M059J (cell line): ENCODE results near the gene FTO. TPM values are rescaled to one million over a fixed set of nuclear protein-coding genes. Genes with fewer than 3 reads are reported as not detected.
A peak's percentile ranks its signal among the peaks of the same experiment; 100 is the strongest.
"Not testable (repeated sequence)": the region's sequence is repeated elsewhere in the genome, so short reads cannot be mapped to it uniquely, and the experiment has no call there.

Source experiments
- DNase-seq: peaks from one replicate; pipeline ENCODE4 v3.0.0-alpha.2; 2012; ENCODE audit warnings: low read depth
- total RNA-seq: library from RNA; depleted of rRNA; stranded (reverse); fragments of >200 nt; shearing (Covaris generic); gene quantifications from 2 replicates; pipeline ENCODE4 v1.2.3, GENCODE V29; 2014; rRNA removed

FTO gene
- total RNA-seq = 96.1 and 132 TPM in 2 replicates

DNA sequence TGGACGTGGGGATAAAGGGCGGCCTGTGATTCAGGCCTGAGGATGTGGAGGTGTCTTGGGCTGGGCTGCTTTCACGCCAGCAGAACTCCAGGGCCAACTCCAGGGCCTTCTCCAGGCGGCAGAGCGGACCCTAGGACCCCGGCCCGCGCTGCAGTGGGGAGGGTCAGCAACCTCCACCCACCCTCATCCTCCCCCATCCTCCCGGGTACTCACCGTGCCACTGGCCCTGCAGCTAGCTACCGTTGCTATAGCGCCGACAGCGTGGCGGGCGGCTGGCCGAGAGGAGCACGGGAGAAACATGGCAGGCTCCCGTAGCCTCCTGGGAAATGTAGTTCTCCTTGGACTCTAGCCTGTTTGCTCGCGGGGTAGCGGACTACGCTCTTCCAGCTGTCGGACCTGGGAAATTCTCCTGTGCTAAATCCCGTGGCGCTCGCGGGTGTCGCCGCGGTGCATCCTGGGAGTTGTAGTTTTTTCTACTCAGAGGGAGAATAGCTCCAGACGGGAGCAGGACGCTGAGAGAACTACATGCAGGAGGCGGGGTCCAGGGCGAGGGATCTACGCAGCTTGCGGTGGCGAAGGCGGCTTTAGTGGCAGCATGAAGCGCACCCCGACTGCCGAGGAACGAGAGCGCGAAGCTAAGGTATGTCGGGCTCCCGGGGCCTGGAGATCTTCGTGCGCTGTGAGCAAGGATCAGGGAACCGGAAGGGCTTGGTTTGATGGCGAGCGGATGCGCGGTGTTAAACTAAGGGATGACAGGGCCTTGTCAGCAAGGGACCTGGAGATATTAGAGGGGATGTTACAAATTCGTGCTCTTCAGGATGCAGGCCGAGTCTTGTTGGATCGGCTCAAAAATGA lies at the start of gene FTO, which contains the start of gene RPGRIP1L:
FTO (plus strand) TSS at position 567 of the 855 bp plus-strand sequence.
RPGRIP1L (minus strand) TSS at position 270 of the 855 bp plus-strand sequence. CDS start 3,136 bp downstream, outside the sequence.
- peak; percentile 99 for DNase-seq

DNA sequence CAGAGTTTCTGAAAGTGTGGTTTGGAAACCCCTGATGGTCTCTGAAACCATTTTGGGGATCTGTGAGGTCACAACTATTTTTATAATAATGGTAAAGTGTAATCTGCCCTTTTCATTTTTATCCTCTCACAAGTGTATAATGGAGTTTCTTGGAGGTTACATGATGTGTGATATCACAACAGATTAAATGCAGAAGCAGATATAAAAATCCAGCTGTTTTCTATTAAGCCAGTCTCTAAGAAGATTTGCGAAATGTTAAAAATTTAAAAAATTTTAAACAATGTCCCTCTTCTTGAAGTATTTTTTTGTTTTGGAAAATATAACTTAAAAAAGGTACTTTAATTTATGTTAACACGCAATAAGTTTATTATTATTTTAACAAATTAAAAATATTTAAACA lies 49.0 kb upstream of the FTO start:
- DNase-seq = no peak

DNA sequence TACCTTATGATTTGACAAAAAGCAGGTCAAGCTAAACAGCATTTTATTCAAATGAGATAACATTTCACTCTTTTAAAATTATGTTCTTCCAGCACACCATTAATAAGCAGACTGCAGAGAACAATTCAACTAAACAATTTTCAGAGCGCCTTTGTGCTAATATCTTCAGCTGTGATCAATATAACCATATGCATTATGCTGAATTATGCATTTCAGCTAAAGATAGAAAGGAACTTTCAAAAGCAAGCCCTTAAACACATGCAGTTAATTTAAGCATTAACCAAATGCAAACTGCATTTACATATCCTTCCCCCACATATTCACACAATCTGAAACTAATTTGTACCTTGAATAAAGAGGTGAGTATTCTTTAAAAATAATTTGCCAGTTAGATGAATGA lies 41.9 kb upstream of the FTO start:
- DNase-seq = no peak

DNA sequence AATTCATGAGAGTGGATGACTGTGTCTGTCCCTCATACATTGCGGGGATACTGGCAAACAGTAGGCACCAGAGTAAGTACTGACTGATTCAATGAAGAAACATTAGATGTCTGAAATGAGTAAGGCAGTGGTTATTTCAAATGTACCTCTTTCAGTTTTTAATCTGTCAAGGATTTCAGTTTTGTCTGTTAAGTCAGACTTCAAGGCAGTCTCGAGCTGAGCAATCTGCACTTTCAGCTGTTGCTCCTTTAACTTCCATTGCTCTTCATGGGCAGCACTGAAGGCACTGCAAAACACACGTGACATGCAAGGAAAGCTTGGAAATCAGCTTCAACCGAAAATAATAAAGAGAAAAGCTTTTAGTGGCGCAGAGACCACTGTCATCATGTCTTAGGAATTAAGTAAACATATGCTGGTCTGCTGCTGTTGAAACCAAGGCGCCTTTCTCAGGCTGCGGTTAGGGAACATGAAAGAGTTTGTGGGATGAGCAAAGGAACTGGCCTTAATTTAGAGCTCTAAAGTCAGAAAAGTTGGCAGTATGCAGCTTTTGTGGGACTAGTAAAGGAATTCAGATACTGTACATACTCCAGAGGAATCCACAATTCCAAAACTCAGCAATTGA lies 39.1 kb upstream of the FTO start:
- DNase-seq = peak; percentile 94

DNA sequence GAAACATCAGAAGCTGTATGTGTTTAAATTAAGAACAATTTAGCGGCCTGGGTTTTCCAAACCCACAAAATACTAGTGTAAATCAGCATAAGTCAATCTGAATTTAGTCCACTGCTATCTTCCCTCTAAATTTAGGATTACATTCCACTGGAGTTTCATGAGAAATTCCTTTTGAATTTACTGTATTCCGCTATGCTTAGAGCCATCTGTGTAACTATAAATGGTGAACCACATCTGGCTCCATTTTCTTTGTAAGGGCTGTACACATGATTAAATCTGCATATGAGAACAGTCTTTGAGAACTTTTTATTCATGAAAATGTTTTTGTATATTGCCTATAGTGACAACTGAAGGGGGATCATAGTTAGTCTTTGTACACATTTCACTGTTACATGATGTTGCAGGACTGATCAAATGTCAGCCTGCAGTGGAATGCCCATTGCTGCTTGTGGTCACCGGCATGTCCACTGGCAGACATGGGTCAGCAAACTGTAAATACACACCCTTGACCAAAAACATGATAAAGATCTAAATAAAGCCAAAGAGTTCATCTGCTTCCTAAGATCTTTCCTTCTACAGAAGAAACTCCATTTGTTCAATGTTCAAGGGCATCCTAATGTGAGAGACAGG lies 37.1 kb upstream of the FTO start:
- DNase-seq = peak; percentile 76

DNA sequence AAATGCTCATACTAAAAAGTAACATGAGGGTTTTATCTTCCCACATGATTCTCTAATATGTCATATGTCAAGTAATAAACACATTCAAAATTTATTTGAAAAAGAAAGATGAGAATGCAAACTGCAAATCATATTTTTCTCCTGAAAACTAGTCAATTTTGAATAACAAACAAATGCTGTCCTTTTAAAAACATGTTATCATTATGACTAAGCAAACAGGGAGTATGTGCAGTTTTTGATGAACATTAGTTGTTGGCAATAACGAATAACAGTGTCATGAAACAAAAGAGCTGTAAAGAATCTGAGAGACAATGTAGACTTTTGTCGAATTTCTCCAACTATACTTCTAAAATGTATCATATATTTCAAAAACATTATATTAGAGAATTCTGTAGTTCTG lies 35.1 kb upstream of the FTO start:
- DNase-seq = no peak

DNA sequence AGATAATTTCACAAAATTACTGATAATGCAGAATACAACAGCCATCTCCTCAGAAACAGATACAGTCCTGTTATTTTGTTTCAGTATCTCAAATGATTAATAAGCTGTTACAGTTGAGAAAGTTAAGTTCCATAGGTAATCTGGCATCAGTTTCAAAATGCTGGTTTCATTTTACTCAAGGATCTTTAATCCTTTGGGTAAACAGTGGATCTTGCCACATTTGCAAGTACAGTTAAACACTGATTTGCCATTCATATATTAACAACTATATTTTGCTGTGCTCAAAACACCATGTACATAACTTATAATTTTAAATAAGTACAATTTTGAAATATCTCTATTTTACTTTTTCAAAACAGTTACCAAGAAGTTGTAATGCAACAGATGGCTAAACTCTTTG lies 31.5 kb upstream of the FTO start:
- DNase-seq = no peak

DNA sequence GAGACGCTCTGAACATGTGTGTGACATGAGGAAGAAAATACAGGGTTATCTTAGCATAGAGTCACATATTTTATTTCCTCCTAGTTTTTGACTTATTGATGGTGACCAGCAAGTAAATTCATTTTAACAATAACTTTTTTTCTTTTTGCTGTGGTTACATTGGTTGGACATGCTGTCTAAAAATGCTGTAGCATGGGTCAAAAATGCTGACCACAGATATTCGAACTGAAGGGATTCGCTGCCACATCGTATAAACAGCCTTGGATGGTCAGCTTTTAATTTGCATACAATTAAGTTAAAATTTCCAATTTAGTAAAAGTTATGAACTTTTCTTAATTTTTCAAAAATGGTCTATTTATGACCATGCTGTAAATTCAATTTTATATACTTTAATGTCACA lies 30.8 kb upstream of the FTO start:
- DNase-seq = no peak

DNA sequence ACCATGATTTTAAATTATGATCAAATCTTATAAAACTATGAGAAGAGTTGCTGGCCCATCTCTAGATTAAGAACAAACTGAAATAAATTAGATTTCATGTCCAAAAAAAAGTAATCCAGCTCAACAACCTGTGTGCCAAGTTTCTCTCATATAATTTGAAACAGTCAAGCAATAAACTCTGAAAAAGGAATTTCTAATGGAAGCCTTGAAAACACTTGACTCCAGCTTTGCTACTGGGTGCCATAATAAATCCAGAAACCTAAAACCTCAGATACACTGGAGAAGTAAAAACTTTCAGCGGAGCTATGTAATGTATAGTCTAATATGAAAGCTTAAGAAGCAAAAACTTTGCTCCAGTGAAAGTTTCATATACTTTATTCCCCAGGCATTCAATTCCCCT lies 25.8 kb upstream of the FTO start:
- no peak for DNase-seq

DNA sequence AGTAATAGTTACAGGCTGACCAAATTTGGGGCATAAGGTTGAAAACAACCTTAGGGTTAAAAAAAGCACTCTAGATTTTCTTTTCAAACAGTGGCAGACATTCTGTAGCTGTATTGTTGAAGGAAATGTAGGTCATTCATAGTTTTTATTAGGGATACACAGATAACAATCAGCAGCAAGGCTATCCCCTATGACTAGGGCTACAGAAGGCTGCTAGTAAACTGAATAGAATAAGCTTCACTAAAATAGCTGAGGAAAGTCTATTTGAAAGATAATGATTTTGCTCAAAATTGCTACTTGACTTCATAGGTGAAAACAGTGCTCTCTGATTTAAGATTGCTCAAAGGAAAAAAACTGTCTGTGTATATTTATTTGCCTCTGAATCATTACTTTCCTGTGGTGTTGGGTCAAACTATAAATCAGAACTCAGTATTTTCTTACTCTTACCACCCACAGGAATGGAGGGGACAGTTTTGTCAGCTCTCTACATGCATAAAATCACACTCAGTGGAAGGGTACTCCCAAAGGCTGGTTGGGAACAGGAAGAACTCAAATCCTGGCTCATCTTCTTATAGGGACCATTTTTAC lies 25.1 kb upstream of the FTO start:
- DNase-seq = peak; percentile 39

DNA sequence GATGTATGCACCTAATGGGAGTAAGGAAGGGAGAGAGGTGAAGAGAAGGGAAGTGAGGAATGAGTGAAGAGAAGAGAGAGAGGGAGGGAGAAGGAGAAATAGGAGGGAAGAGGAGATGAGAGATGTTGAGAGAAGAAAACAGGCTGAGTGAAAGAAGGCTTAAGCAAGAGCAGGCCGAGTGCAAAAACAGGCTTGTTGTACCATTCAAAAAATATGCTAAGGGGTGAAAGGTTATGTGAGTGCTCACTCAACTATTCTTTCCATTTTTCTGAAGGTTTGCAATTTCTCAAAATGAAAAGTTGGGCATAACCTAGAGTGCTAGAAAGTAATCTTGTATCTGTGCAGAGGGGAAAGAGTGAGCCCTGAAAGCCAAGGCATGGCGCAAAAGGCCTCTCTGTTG lies 23.2 kb upstream of the FTO start:
- no peak for DNase-seq

DNA sequence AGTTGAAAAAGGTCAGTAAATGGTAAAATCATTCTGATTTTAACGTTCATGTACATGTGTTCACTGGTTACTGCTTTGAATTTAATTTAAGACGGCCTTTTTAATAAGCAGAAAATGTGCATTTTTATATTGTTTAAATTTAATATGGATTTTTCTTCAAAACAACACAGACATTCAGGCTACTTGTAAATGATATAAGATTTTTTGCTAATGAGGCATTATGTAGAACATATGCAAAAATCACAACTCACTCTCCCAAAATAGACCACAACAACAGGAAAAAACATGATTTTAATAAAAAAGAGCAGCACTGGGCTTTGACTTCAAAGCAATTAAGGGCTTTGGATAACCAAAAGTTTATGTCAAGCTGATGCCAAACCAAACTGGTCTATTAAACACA lies 22.6 kb upstream of the FTO start:
- no peak for DNase-seq

DNA sequence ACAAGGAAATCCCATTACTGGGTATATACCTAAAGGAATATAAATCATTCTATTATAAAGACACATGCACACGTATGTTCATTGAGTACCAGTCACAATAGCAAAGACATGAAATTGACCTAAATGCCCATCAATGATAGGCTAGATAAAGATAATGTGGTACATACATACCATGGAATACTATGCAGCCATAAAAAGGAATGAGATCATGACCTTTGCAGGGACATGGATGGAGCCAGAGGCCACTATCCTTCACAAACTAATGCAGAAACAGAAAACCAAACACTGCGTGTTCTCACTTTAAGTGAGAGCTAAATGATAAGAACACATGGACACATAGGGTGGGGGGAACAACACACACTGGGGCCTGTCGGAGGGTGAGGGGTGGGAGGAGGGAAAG lies 18.6 kb upstream of the FTO start:
- not testable (repeated sequence) for DNase-seq

DNA sequence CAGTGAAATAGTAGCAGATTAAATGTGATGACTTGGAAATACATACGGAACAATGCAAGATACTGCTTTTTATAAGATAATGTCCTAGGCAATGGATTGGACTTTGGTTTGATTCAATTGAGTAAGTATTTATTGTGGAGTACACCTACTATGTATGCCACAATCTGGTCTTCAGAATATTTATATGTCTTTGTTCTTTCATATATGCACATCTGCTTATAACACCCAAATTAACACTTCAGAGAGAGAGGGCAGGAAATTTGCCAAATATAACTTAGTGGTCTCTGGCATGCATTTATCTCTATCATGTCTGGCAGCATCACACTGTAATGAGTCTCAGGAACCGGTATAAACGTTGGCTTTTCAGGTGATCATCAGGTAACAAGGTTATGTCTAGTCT lies 17.2 kb upstream of the FTO start:
- DNase-seq = no peak

DNA sequence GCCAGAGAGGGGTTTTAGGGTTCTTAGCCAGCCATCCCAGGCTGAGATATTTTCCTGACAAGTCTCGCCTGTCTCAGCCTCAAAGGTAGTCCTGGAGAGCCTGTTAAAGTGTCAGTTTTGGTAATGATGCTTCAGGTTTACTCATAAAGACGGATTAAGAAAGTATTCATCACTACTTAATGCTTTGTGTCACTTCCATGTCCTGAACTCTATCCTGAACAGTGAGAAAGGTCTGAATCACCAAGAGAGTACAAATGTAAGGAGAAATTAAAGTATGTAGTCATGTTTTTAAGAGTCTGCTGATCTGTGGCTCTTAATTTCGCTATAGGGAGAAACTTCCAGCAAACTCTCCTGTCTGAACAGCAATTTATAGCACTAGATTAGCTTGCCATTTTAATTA lies 14.3 kb upstream of the FTO start:
- peak; percentile 5 for DNase-seq

DNA sequence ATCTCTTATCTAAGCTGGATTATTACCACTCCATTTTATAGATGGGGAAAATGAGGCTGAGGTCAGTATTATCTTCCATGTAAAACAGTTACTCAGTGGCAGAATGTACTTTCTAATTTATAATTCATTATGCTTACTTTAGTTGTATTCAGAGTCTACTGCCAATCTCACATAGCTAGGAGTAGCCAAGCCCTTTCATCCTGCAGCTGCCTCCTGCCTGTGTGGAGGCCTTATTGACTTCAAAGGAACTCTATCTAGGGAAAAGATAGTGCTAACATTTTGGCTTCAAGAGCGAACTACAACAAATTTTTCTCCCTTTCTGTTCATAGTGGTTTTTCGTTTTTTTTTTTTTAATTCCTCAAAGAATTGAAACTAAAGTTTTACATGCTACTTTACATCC lies 13.2 kb upstream of the FTO start:
- DNase-seq = no peak

DNA sequence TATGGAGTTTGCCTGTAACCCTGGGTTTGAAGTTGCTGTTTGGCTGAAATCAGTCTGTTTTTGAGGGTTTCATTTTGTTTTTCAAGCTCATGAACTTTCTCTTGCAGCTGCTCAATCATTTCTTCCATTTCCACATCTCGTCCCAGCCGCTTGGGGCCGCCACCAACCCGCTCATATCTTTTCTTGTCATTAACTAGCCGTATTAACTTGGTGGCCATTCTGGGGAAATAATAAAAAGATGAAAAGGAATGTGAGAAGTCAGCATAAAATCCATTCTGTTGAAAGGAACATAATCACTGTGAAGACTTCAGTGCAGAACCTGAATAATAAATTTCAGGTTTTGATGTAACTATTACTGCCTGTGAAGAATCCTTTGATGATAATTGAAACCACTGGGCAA lies 11.8 kb upstream of the FTO start:
- DNase-seq = no peak

DNA sequence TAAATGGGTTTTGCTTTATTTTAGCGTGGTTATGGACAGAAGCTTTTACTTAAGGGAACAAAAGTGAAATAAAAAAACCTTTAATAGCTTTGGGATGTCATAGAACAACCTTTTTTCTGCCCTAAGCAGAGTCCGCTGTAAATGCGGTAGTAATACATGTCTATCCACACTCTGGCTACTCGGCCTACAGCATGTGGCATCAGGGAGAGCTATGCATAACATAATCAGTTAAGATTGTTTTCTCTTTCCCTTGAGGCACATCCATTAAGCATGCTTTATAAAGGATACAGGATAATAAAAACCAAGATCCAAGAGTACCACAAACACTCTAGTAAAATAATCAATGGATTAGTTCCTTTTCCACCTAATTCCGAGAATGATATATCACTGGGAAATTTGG lies 10.6 kb upstream of the FTO start:
- no peak for DNase-seq

DNA sequence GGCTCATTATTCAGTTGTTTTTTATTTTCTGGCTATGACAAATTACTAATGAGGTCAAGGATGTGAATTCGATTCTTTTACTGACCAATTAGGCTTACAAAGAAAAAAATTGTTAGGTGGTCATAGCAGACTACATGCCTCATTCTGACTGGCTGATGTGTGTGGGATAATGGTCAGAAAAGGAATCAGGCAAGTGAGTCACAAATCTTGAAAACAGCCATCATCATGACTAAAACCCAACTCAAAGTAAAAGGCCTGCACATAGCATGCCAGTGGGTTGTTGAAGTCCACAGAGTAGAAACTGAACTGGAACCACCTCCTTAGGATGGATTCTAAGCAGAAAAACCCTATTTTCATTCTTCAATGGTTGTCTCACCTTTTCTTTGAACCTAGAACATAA lies 8.9 kb upstream of the FTO start:
- DNase-seq = peak; percentile 76

DNA sequence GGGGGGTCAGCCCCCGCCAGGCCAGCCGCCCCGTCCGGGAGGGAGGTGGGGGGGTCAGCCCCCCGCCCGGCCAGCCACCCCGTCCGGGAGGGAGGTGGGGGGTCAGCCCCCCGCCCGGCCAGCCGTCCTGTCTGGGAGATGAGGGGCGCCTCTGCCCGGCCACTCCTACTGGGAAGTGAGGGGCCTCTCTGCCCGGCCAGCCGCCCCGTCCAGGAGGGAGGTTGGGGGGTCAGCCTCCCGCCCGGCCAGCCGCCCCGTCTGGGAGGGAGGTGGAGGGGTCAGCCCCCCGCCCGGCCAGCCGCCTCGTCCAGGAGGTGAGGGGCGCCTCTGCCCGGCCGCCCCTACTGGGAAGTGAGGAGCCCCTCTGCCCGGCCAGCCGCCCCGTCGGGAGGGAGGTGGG lies 5.7 kb upstream of the FTO start:
- DNase-seq = not testable (repeated sequence)

DNA sequence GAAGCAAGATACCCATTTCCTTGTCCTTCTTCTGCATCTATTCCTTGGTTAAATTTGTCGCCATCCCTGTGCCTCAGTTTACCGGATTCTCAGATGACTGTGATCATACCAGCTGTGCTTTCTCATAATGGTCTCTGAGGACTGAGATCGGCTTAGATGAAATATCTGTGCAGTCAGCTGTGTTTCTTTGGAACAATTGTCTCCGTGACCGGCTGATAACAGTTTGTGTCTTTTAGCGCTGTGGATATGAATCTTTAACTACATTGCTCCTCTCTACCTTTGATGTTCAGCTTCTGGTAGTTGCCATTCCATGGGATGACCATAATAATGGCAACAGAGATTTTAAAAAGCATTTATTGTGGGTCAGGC lies 473 bp downstream of the FTO start:
- DNase-seq = no peak

DNA sequence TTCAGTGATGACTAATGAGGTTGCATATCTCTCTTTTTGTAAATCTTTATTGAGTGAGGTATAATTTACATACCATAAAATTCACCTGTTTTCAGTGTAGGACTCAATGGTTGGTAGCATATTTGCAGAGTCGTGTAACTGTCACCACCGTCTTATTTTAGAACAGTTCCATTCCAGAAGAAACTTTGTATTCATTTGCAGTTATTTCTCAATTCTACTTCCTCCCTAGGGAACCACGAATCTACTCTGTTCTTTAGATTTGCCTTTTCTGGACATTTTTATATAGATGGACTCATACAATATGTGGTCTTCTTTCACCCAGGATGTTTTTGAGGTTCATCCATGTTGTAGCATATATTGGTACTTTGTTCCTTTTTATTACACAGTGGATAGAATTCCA lies 3.7 kb downstream of the FTO start:
- DNase-seq = no peak

DNA sequence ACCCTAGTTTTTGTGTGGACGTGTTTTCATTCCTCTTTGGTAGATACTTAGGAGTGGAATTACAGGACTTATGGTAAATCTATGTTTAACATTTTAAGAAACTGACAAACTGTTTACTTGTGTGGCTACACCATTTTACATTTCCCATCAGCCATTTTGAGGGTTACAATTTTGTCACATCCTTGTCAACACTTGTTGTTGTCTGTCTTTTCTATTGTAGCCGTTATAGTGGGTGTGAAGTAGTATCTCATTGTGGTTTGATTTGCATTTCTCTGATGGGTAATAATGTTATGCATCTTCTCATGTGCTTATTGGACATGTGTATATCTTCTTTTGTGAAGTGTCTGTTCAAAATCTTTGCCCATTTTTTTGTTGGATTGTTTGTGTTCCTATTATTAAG lies 4.5 kb downstream of the FTO start:
- DNase-seq = no peak
